Embryonic facial prominence (tissue), 1 donor: Measurements from ENCODE around the gene TIGD1.

ENCODE experiments used
- DNase-seq: peaks from one replicate; pipeline ENCODE4 v3.0.0-alpha.2; 2016; ENCODE audit errors: extremely low spot score

TIGD1 gene

DNA sequence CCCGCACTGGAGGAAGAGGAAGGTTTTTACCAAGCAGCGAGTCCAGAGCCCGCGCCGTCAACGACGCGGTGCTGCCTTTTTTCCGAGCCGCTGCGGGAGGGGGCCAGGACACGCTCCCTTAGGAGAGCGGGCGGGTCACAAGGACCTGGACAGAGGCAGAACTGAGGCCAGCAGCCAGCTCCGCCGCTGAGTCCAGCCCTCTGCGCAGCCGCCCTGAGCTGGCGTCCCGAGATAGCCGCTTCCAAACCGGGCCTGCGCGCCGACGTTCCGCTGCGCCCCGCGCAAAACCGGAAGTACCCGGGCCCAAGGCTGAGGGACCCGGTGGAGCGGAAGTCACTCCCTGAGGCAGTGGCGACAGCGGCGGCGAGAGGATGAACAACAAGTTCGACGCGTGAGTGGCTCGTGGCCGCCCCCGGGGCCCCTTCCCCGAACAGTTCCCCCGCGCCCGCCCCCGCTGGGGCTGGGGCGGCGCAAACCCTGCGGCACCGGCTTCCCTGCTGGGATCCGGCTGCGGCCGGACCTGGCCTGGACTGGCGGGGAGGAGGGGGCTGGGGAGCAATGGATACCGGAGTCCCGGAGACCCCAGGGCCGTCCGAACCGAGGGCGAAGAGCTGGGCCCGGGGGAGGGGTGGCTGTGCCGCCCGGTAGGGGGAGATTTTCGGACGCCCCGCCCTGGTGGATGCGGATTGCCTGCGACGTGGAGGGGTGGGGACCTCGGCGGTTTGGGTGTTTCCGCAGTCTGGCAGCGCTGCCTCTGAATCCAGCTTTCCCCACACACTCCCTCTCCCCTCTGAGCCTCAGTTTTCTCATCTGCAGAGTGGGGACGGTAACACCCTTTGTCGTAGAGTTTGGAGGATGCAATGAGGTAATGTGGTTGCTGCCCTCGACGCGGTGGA, at the start of gene TIGD1, which contains the start of gene EIF4E2:
TSS of gene TIGD1 (minus strand) at position 204 of the 896 bp plus-strand sequence. CDS start 675 bp downstream, outside the sequence.
TSS of gene EIF4E2 (plus strand) at position 336 of the 896 bp plus-strand sequence. CDS start at position 372, 36 bp downstream.
- DNase-seq, result peak; percentile 88

DNA sequence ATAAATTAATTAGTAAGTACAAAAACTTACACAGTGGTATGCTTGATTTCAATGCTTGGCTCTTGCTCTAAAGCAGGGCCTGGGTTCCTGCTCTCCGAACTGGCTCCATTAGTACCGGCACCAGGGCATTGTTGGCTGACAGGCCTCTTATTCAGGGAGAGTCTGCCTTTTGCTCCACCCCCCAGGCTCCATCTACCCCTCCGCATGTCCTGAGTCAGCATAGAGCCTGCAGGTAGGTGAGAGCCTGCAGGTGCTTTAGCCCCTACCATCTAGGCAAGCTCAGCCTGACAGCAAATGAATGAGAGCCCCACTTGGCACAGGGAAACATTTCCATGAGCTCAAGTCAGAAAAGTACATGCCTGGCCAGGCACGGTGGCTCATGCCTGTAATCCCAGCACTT, 47.9 kb upstream of the TIGD1 start:
- no peak for DNase-seq

DNA sequence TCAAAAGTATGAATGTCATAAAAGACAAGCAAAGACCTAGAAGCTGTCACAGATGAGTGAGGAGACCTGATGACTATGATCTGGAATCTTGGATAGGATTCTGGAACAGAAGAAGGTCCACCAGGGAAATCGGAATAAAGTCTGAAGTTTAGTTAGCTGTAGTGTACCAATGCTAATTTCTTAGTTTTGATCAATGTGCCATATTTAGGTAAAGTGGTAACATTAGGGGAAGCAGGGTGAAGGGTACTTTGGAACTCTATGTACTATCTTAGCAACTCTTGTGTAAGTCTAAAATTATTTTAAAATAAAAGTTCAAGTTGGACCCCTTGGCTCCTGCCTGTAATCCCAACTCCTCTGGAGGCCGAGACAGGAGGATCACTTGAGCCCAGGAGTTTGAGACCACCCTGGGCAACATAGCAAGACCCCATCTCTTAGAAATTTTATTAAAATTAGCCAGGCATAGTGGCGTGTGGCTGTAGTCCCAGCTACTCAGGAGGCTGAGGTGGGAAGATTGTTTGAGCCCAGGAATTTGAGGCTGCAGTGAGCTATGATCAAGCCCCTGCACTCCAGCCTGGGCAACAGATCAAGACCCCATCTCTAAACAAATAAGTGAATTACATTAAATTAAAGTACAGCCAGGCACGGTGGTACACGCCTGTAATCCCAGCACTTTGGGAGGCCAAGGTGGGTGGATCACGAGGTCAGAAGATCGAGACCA, 47.2 kb upstream of the TIGD1 start:
- no peak for DNase-seq

DNA sequence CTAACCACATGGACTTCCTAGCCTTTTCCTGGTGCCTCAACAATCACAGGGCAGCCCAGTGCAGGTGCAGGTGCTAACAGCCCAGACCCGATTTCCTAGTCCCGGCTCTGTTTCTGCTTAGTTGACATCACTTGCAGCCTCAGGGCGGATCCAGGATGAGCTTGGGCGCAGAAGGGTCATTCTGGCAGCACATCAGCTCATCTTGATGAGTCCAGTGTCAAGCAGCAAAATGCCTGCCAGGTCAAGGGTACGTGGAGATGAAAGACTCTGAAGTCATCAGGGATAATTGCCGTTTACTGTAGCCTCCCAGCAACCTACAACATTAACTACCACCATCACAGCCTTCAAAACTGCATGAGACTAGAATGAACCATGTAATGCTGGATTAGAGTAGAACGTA, 43.6 kb upstream of the TIGD1 start:
- DNase-seq, result no peak

DNA sequence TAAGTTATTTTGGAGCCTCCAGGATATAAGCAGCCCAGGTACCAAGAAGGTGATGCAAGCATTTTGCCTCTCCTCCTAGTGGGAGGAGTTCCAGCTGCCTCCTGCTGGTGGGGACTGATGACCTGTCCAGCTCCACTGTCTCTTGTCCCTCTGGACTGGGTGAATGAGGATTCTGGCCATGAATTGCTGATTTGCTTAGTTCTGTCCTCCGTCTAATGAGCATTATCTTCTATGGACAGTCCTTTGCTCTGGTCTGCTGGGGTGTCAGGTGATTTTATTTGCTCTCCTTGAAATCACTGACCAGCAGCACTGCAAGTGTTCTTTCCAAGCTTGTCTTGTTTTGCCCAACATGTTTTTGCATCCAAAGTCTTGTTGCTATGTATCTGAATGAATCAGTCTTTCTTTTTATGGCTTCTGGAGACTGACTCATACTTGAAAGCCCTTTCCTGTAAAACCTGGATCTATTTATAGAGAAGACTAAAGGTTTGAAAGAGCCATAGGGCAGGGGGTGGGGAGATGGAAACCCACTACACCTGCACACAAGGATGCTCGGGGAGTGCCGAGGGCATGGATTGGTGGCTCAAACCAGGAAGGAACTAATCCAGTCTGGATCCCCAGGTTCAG, 42.5 kb upstream of the TIGD1 start:
- DNase-seq, result no peak

DNA sequence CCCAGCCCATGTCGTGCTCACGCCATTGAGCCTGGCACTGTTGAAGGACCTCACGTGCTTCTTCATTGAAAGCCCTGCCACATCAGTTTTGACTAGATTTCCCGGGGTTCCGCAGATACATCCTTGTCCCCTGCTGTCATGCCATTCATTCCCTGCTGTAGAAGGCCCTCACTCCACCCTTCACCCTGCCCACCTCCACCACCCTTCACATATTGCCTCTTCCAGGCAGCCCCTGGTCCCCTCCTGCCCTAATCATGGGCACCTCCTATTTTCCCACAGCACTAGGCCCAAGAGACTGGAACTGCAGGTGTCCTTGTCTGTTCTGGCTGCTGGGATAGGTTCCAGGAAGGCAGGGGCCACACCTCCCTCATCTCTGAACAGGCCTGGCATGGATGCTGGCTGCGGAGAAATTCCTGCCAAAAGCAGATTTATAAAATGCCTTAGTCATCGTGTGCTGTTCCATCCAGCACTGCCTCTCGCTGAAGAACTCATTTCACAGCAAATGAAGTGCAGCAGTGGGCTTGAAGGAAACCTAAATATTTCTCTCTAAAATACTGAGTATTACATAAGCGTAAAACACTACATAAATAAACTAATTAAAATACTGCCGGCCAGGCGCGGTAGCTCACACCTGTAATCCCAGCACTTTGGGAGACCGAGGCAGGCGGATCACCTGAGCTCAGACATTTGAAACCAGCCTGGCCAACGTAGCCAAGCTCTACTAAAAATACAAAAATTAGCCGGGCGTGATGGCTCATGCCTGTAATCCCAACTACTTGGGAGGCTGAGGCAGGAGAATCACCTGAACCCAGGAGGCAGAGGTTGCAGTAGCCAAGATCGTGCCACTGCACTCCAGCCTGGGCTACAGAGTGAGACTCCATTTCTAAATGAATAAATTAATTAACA, 38.6 kb upstream of the TIGD1 start:
- DNase-seq, result no peak

DNA sequence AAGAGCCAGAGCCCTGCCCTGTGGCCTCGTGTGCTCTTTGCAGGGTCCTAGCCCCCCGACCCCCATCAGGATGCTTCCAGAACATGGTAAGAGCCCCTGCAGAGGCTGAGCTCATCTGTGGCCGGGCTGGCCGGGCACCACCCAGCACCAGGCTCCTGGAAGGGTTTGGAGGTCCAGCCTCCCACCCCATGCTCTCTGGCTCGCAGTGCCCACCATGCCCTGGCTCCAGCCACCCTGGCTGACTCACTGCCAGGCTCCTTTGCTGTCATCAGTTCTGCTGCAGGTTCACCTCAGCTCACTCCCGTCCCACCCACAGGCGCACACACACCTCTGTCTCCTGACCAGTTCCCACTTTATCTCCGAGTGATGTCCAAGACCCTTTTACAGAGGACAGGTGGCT, 37.7 kb upstream of the TIGD1 start:
- DNase-seq, result no peak

DNA sequence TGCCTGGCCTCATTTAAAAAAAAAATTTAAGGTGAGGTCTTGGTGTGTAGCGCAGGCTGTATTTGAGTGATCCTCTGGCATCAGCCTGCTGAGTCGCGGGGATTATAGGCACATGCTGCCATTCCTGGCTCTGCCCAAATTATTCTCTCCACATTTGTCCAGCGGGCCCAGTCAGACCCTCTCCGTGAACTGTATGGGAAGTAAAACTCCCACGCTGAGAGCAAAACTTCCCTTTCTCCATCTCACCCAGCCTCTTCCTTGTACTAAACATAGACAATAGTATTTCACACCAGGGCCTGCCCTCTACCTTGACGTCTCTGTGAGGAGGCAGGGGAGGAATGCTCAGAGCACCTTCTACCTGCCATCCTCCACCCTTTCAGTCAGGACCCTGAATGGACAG, 37.2 kb upstream of the TIGD1 start:
- no peak for DNase-seq

DNA sequence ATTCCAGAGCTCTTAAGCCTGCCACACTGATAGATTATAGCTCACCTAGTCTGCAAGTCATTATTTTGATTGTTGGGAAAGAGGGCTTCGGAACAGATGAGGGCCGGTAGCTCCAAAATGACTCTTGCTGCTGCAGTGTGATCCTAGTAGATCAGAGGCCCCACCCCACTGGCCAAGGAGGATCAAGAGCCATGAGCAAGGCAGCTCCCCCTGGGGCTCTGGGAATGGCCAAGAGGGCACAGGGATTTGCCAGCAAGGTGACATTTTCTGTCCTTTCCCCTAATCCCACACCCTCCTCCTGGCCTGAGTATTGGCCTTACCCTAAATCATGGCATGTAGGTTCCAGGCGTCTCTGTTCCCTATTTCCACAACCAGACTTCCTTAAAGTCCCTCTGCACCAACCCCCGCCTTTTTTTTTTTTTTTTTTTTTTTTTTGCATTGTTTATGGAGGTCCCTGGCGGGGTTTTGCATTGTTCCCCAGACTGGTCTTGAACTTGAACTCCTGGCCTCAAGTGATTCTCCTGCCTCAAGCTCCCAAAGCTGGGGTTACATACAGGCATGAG, 36.7 kb upstream of the TIGD1 start:
- DNase-seq, result no peak

DNA sequence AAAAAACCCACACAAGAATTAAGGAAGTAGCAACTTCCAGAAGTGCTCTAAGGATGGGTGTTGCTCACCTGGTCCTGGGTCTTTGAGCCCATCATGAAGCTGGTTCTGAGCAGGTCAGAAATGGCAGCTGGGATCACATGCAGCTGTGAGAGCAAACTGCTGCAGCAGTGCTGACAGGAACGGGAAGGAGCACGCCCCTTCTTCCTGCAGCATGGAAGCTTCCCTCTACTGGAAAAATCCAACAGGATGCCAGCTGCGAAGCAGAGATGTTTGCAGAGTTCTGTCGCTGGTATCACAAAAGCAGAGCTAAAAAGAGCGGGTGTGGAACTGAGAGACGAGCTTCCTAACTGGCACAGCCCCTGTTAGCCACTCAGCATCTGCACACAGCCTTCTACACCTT, 33.9 kb upstream of the TIGD1 start:
- no peak for DNase-seq

DNA sequence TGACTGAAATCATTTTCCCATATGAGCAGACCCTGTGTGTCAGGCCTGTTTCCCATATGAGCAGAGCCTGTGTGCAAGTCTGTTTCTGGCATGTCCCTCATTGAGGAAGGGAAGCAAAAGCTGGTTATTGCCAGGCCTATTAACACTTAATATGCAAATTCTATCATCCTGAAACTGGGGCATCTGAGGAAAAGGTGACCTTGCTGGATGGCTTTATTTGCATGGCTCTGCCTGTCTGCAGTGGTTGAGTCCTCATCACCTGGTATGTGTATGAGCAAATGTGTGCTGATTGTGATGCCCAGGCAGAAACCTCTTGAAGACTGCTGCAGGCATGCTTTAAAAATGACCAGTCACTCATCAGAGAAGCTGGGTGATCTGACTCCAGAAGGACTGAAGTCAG, 31.4 kb upstream of the TIGD1 start:
- DNase-seq, result no peak

DNA sequence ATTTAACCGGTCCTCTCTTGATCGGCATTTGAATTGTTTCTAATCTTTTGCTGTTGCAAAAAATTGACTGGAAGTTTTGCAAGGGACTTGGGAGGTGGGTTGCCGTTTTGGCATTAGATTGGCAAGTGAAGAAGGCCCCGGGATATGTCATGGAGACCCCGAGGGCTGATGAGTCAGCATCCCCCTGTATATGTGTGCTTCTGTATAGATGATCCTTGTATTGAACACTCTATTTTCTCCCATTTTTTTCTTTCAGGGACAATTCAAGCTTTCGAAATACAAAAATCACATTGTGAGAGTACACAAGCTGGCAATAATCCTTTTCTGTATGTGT, 30.3 kb upstream of the TIGD1 start:
- DNase-seq, result no peak

DNA sequence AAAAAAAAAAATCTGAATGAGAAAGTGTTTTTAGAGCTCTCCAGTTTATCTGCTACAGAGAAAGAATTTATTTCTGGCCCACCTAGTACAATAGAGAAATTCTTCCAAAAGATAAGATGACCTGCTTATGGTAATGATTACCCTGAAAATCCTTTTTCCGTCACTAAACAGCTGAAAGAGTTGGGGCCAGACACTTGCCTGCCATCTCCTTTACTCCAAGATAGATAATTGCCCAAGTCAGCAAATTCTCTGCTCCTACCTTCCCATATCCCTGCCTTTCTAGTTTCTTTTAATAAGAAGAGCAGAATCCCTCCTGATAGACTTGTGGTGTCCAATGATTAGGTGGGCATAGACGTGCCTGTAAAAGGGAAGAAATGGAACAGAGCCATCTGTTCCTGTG, 28.3 kb upstream of the TIGD1 start:
- DNase-seq, result no peak

DNA sequence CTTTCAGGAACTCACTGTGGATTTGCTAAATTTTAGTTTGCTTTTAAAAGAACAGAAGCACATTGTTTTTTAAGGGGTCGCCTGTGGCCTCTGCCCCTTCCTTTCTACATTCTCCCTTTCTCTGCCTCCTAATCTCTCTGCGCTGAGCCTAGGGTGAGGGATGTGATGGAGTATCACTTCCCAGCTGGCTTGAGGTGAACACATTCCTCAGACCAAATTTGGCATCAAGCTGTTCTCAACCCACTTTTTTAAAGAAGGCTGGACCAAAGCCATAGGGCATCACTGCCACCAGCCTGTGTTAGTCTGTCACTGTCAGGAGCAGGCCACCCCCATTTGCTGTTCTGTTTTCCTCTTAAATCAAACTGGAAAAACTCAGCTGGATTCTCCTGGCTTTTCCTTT, 27.5 kb upstream of the TIGD1 start:
- DNase-seq, result no peak

DNA sequence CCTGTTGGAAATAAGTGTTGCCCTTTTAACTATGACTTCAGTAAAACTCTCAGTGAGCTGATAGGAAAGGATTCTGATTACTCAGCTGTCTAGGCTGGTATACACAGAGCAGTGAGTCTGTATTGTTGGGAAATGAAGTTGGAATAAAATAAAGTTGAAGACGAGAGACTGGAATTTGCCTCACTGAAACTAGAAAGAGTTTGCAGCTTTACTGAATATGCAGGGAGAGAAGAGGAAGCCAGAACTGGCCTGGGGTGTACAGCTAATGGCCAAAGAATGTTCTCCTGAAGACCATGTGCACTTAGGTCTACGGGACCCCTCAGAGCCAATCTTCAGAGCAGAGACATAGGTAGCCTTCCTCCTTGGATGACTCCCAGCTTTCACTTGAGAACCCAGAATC, 26.6 kb upstream of the TIGD1 start:
- DNase-seq, result no peak

DNA sequence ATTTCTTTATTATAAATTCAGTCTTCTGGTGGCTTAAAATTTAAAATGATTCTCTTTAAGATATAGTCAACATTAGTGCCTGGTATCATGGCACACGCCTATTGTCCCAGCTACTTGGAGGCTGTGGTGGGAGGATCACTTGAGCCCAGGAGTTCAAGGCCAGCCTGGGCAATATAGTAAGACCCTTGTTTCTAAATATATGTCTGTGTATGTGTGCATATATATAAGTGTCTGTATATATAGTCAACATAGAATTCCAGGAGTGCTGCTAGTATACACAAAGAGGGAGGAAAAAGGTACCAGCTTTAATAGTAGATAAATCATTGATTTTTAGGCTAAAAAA, 25.0 kb upstream of the TIGD1 start:
- DNase-seq, result no peak

DNA sequence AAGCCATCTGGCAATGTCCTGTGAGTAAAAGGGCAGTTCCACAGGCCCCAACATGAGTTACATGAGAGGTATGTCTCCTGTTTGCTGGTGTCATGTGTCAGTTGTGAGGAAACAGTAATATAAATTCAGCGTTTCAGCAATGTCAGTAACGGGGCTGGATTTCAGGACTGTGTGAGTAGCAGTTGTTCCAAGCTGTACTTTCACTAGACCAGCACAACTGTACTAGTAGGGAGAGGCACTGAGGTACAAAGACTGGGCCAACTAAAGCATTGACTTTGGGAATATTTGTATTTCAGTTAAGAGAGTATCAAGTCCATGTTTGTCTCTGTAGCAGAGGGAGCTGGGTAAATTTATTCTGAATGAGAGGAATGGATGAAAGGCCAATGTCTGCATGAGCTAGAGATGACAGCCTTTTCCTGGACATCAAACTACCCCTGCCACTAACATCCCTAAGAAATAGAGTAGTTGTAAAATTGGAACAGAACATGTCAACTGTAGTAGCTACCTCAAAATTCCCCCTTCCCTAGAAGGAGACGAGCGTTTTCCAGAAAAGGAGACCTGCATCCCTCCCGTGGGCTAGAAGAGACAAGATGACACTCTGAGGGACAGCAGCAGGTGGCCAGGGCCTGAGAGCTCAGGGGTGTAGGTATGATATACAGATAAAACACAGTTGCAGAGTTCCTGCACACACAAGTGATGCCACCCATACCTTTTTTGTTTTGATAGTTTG, 24.5 kb upstream of the TIGD1 start:
- DNase-seq, result no peak

DNA sequence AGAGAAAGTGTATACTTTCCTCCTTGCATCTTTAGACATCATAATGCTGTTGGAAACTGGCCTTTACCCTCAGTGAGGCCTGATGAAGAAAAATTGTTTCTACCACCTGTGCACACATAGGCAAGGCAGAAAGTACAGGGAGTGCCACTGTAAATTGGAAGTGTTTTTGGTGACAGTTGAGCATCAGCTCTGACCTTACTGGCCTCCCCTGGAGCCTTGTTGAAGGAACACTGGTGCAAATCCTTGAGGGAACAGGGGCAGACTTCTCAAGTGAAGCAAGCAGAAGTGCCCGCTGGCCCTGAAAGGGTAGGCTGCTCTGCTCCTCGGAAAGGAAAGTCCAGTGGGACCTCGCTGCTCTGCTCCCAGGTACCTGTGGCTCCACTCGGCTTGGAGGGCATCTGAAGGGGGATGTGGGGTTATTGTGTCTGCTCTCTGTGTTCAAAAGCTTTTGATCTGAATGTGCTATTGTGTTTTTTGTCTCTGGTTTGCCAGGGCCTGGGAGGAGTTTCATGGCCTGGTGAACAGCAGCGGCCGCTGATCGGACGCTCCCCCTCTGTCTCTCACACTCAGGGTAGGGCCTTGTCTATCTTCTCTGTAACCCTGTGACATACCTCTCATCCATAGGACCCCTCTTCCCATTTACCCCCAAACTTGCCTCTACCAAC, 23.5 kb upstream of the TIGD1 start:
- DNase-seq, result no peak

DNA sequence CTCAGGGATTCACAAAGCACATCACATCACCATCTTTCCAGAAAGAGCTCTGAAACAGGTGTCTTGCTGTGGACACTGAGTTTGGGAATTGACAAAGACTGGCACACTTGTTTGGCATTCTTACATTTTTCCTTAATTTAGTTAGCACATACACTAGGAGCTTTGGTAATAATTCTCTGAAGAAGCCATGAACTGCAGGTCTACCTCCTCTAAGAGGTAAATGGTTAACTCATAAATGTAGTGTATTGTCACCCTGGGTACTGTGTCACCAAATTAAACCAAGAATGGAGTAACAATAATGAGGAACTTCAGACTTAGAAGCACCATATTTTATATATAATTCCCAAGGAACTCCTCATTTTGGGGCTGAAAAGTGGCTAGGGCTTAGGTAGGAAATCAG, 22.7 kb upstream of the TIGD1 start:
- DNase-seq, result no peak

DNA sequence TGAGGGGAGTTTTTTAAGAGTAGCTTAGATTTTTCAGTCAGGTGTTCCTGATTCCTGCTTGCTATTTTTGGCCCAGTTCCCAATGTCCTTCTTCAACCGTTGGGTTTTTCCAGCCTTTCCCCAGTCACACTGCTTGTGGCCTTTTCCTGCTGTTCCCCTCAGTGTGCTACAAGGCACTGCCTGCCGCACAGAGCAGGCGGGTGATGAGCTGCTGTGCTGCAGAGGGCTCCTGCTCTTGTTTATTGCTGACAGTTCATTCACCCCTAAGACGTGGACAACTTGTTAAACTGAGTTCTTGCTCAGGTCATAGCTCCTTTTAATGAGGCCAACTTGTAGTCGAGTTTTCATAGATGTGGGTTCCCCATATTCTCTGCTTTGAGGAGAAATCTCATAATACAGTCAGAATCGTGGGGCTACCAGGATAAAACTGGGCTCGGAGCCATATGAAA, 20.7 kb upstream of the TIGD1 start:
- no peak for DNase-seq
